ENCODE measurements around the gene RBMX2.

Gene RBMX2

GRCh38 chrX:130443875-130444274 lies 42.1 kb downstream of the RBMX2 start:
- no peak overlapping the region for H2AFZ ChIP-seq (ENCODE audit: low read depth, low read length)
- H3K36me3 ChIP-seq (ENCODE audit: control insufficient read depth in 1 of 2, insufficient read depth in 2 of 2, low read depth in 1 of 2, low read length in 2 of 2), result no peaks in the 10 kb centered on the region
- no peak for DNase-seq
- H2BK120ac ChIP-seq (ENCODE audit: low read depth, low read length), result no peak overlapping the region
- H3K18ac ChIP-seq (ENCODE audit: low read depth in 1 of 2, low read length in 2 of 2), result no peak overlapping the region
- no peaks in the 10 kb centered on the region for H3K79me1 ChIP-seq (replicated peaks; ENCODE audit: low read length, poor library complexity, severe bottlenecking)
- H3K4me3 ChIP-seq (ENCODE audit: insufficient read depth in 1 of 2, low read depth in 1 of 2, low read length in 2 of 2), result no peak overlapping the region
- no peak overlapping the region for H2BK5ac ChIP-seq (ENCODE audit: low read depth, low read length, poor library complexity, severe bottlenecking)
- no peak overlapping the region for H3K4me2 ChIP-seq (ENCODE audit: low read length, poor library complexity, severe bottlenecking)
- no peak overlapping the region for H4K91ac ChIP-seq (ENCODE audit: low read length)
- H2BK15ac ChIP-seq (ENCODE audit: low read depth, poor library complexity, severe bottlenecking), result no peak overlapping the region
- H3K9me3 ChIP-seq (ENCODE audit: control insufficient read depth, low read length), result peaks cover 15% of the 10 kb centered on the region
- H3K4me1 ChIP-seq (ENCODE audit: control insufficient read depth, insufficient read depth, low read depth, low read length), result no peaks in the 10 kb centered on the region
- no peaks in the 10 kb centered on the region for H3K27me3 ChIP-seq (ENCODE audit: control insufficient read depth in 1 of 2, insufficient read depth in 1 of 2, low read length in 2 of 2)
- no peak overlapping the region for H4K8ac ChIP-seq (ENCODE audit: low read length)
- no peak overlapping the region for H3K9ac ChIP-seq (ENCODE audit: low read length)
- H3K4ac ChIP-seq (ENCODE audit: low read depth in 1 of 2, low read length in 2 of 2), result no peak overlapping the region
- no peak overlapping the region for H2AK5ac ChIP-seq (ENCODE audit: low read length, severe bottlenecking)
- H3K14ac ChIP-seq (ENCODE audit: low read length in 2 of 2), result no peak overlapping the region
- no peak overlapping the region for H3K23ac ChIP-seq (ENCODE audit: low read length in 2 of 2)
- no peak overlapping the region for H3K27ac ChIP-seq (ENCODE audit: low read length, poor library complexity, severe bottlenecking)
- H2BK12ac ChIP-seq (ENCODE audit: low read length in 2 of 2), result no peak overlapping the region

DNA sequence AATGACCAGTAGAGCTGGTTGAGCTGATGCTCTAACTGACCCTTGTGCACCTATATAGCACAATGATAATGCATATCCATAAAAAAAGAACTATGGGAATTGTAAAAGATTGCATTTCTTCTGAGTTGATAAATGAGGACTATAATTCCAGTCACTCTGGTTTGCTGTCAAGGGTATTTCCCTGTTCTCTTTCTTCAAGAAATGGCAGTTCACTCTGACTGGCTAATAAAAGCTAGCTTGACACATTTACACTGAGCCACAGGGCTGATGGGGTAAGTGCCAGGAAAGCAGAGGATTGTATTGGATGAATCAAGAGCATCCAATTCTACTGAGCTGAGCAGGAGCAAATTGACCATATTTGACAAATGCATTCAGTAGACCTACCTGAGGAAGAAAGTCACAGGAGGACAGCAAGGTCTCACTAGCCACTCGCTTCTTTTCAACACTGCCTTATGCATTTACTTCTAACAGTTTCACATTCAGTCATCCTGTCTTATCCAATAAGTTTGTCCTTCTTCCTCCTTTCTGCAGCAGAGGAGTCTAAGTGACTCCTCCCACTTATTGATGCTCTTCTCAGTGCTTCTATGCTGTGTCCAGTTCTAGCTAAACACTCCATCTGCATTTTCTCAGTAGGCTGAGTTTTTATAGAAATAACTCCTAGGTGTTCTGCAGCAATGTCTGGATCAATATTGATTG lies 43.0 kb downstream of the RBMX2 start:
- Histone ChIP-seq H3K4me3 (ENCODE audit: insufficient read depth in 1 of 2, low read depth in 1 of 2, low read length in 2 of 2) (no peak overlapping the region), H3K4ac (ENCODE audit: low read depth in 1 of 2, low read length in 2 of 2) (no peak overlapping the region)

DNA sequence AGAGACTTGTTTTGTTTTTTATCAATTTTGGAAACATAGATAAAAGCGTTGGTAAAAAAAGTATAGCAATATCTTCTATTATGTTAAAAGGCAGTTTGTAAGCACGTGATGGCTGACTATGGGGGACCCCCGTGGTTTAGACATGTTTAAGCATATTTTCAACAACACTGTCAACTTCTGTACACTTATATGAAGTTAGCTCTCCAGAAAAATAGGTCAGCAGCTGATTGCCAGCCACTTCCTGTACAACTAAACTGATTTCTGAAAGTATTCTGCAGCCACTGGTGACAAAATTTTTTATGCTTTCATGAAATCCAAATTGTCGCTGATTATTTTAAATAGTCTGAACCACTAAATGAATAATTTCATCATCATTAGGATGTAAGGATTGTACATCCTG lies 45.2 kb downstream of the RBMX2 start:
- H3K23ac ChIP-seq (ENCODE audit: low read length in 2 of 2), result no peak overlapping the region
- H3K14ac ChIP-seq (ENCODE audit: low read length in 2 of 2), result no peak overlapping the region
- no peak for DNase-seq
- no peak overlapping the region for H3K4me2 ChIP-seq (ENCODE audit: low read length, poor library complexity, severe bottlenecking)
- H3K4ac ChIP-seq (ENCODE audit: low read depth in 1 of 2, low read length in 2 of 2), result no peak overlapping the region
- H2BK120ac ChIP-seq (ENCODE audit: low read depth, low read length), result no peak overlapping the region
- H3K36me3 ChIP-seq (ENCODE audit: control insufficient read depth in 1 of 2, insufficient read depth in 2 of 2, low read depth in 1 of 2, low read length in 2 of 2), result no peaks in the 10 kb centered on the region
- no peaks in the 10 kb centered on the region for H3K9me3 ChIP-seq (ENCODE audit: control insufficient read depth, low read length)
- H4K91ac ChIP-seq (ENCODE audit: low read length), result no peak overlapping the region
- no peak overlapping the region for H2AFZ ChIP-seq (ENCODE audit: low read depth, low read length)
- WGBS, result 49% methylated on average over 2 of the region's 4 CpGs
- H3K27me3 ChIP-seq (ENCODE audit: control insufficient read depth in 1 of 2, insufficient read depth in 1 of 2, low read length in 2 of 2), result no peaks in the 10 kb centered on the region
- H3K4me3 ChIP-seq (ENCODE audit: insufficient read depth in 1 of 2, low read depth in 1 of 2, low read length in 2 of 2), result no peak overlapping the region
- no peak overlapping the region for H3K27ac ChIP-seq (ENCODE audit: low read length, poor library complexity, severe bottlenecking)
- no peaks in the 10 kb centered on the region for H3K79me1 ChIP-seq (replicated peaks; ENCODE audit: low read length, poor library complexity, severe bottlenecking)
- no peak overlapping the region for H3K18ac ChIP-seq (ENCODE audit: low read depth in 1 of 2, low read length in 2 of 2)
- no peak overlapping the region for H2BK5ac ChIP-seq (ENCODE audit: low read depth, low read length, poor library complexity, severe bottlenecking)
- no peak overlapping the region for H2AK5ac ChIP-seq (ENCODE audit: low read length, severe bottlenecking)
- H2BK12ac ChIP-seq (ENCODE audit: low read length in 2 of 2), result no peak overlapping the region
- no peak overlapping the region for H2BK15ac ChIP-seq (ENCODE audit: low read depth, poor library complexity, severe bottlenecking)
- H4K8ac ChIP-seq (ENCODE audit: low read length), result no peak overlapping the region
- no peaks in the 10 kb centered on the region for H3K4me1 ChIP-seq (ENCODE audit: control insufficient read depth, insufficient read depth, low read depth, low read length)
- H3K9ac ChIP-seq (ENCODE audit: low read length), result no peak overlapping the region

More for the DNA sequence above, 43.0 kb downstream of the RBMX2 start:
- H3K79me1 ChIP-seq (replicated peaks; ENCODE audit: low read length, poor library complexity, severe bottlenecking), result no peaks in the 10 kb centered on the region
- no peak overlapping the region for H4K8ac ChIP-seq (ENCODE audit: low read length)
- no peak overlapping the region for H2BK15ac ChIP-seq (ENCODE audit: low read depth, poor library complexity, severe bottlenecking)
- no peak overlapping the region for H2BK12ac ChIP-seq (ENCODE audit: low read length in 2 of 2)
- no peak overlapping the region for H3K27ac ChIP-seq (ENCODE audit: low read length, poor library complexity, severe bottlenecking)
- H3K4me2 ChIP-seq (ENCODE audit: low read length, poor library complexity, severe bottlenecking), result no peak overlapping the region
- H3K27me3 ChIP-seq (ENCODE audit: control insufficient read depth in 1 of 2, insufficient read depth in 1 of 2, low read length in 2 of 2), result no peaks in the 10 kb centered on the region
- H2BK5ac ChIP-seq (ENCODE audit: low read depth, low read length, poor library complexity, severe bottlenecking), result no peak overlapping the region
- H3K14ac ChIP-seq (ENCODE audit: low read length in 2 of 2), result no peak overlapping the region
- no peak for DNase-seq
- no peaks in the 10 kb centered on the region for H3K36me3 ChIP-seq (ENCODE audit: control insufficient read depth in 1 of 2, insufficient read depth in 2 of 2, low read depth in 1 of 2, low read length in 2 of 2)
- no peak overlapping the region for H2AK5ac ChIP-seq (ENCODE audit: low read length, severe bottlenecking)
- peaks cover 7% of the 10 kb centered on the region for H3K9me3 ChIP-seq (ENCODE audit: control insufficient read depth, low read length)
- no peak overlapping the region for H2AFZ ChIP-seq (ENCODE audit: low read depth, low read length)
- no peak overlapping the region for H2BK120ac ChIP-seq (ENCODE audit: low read depth, low read length)
- H3K23ac ChIP-seq (ENCODE audit: low read length in 2 of 2), result no peak overlapping the region
- 100% methylated on average over 1 of the region's 1 CpG for WGBS
- no peaks in the 10 kb centered on the region for H3K4me1 ChIP-seq (ENCODE audit: control insufficient read depth, insufficient read depth, low read depth, low read length)
- H4K91ac ChIP-seq (ENCODE audit: low read length), result no peak overlapping the region
- no peak overlapping the region for H3K9ac ChIP-seq (ENCODE audit: low read length)
- H3K18ac ChIP-seq (ENCODE audit: low read depth in 1 of 2, low read length in 2 of 2), result no peak overlapping the region

All from mesenchymal stem cell (in vitro differentiated cells and primary cell).